Measurements from ENCODE around the gene MAP3K8. TPM values are rescaled to one million over a fixed set of nuclear protein-coding genes. Genes with fewer than 3 reads are reported as not detected.
A peak's percentile ranks its signal among the peaks of the same experiment; 100 is the strongest.

The MAP3K8 gene
- total and polyA plus RNA-seq, 2 donors (not counting 3 experiments of a cell fraction or from before 2014, with no cell fraction given), result 5.2 to 10.6 TPM

GRCh38 chr10:30436191-30436611 is 2.2 kb downstream of the MAP3K8 start:
- Histone ChIP-seq H3K4me2 (ENCODE audit: insufficient read depth, low read length) (peak overlapping the region; percentile 45), H3K9ac (replicated peaks; ENCODE audit: extremely low read depth, insufficient read depth, low read length) (peak overlapping the region; percentile 17), H3K27me3 (ENCODE audit: control insufficient read depth in 2 of 2, insufficient read depth in 2 of 2, low read length in 2 of 2) (no peaks in the 10 kb centered on the region), H4K20me1 (replicated peaks; ENCODE audit: control insufficient read depth, extremely low read depth, insufficient read depth, low read length) (no peaks in the 10 kb centered on the region), H3K36me3 (ENCODE audit: control insufficient read depth in 2 of 2, extremely low read depth in 1 of 2, insufficient read depth in 2 of 2, low read length in 2 of 2) (peaks cover 0 to 3% of the 10 kb centered on the region in 2 experiments), H3K9me3 (replicated peaks; ENCODE audit: control insufficient read depth, insufficient read depth, low read length) (no peaks in the 10 kb centered on the region), H3K4me1 (ENCODE audit: control insufficient read depth, extremely low read depth, insufficient read depth, low read length) (peaks cover 21% of the 10 kb centered on the region), H2AFZ (ENCODE audit: low read depth, low read length) (peak overlapping the region; percentile 7), H3K4me3 (replicated peaks in 1 of 3; ENCODE audit: insufficient read depth in 1 of 3, low read depth in 1 of 3, low read length in 3 of 3) (peak overlapping the region in 1 of 3 experiments; percentile 34), H3K27ac (ENCODE audit: insufficient read depth, low read depth, low read length) (no peak overlapping the region), H3K9me1 (replicated peaks; ENCODE audit: control insufficient read depth, extremely low read depth, insufficient read depth, low read length) (no peaks in the 10 kb centered on the region), H3K79me2 (ENCODE audit: control insufficient read depth, insufficient read depth, low read length) (peaks cover 4% of the 10 kb centered on the region)
- DNase-seq (ENCODE audit: low read depth, low spot score) (peak; percentile 43), FAIRE-seq (peak; percentile 74)
- BruUV-seq (replicated peaks), result no TSS peak
- POLR2A ChIA-PET, result no interaction called here
- CTCF ChIA-PET, result interaction anchor here (3.1 kb wide), 1 partner anchor 22 kb away, joined by 10 read pairs; no protein-coding TSS in a partner anchor
- TF ChIP-seq EZH2 (IDR thresholded peaks at IDR 0.05; ENCODE audit: borderline replicate concordance, low read depth, low read length, severe bottlenecking) (no peak), FOS (IDR thresholded peaks at IDR 0.05; ENCODE audit: borderline replicate concordance, insufficient read depth, low read length) (no peak), POLR2AphosphoS5 (IDR thresholded peaks at IDR 0.05; ENCODE audit: insufficient read depth, low read depth, low read length) (no peak), CTCF (IDR thresholded peaks at IDR 0.05; ENCODE audit: extremely low read depth in 1 of 2, insufficient read depth in 1 of 2, low read depth in 1 of 2, low read length in 2 of 2) (no peak), MAX (IDR thresholded peaks at IDR 0.05; ENCODE audit: insufficient read depth, insufficient read length) (no peak), MYC (IDR thresholded peaks at IDR 0.05; ENCODE audit: low read depth, low read length) (no peak), JUN (IDR thresholded peaks at IDR 0.05; ENCODE audit: borderline replicate concordance, insufficient read depth, insufficient read length, low read depth) (no peak), GATA2 (IDR thresholded peaks at IDR 0.05; ENCODE audit: insufficient read depth, insufficient read length, low read depth, low read length) (no peak), POLR2A (IDR thresholded peaks at IDR 0.05; ENCODE audit: low read depth, low read length) (no peak)
- intact Hi-C loops (cut with micrococcal nuclease) (no loop called here), dilution Hi-C loops (cut with MboI; ENCODE audit: extremely low pct_ligation_motif_present, low sequenced_read_pairs) (no loop called here)

All from endothelial cell of umbilical vein (primary cell).